NCI-H1694 treated with DMSO at 0.1 percent for 48 hours (cell line): ENCODE data around the gene NCBP3.
"Not testable (repeated sequence)": the region's sequence is repeated elsewhere in the genome, so short reads cannot be mapped to it uniquely, and the experiment has no call there.

Experiments
- DNase-seq: peaks from one replicate; lab custom pipeline; 2025; lab: John Stamatoyannopoulos, UW

NCBP3 gene

DNA sequence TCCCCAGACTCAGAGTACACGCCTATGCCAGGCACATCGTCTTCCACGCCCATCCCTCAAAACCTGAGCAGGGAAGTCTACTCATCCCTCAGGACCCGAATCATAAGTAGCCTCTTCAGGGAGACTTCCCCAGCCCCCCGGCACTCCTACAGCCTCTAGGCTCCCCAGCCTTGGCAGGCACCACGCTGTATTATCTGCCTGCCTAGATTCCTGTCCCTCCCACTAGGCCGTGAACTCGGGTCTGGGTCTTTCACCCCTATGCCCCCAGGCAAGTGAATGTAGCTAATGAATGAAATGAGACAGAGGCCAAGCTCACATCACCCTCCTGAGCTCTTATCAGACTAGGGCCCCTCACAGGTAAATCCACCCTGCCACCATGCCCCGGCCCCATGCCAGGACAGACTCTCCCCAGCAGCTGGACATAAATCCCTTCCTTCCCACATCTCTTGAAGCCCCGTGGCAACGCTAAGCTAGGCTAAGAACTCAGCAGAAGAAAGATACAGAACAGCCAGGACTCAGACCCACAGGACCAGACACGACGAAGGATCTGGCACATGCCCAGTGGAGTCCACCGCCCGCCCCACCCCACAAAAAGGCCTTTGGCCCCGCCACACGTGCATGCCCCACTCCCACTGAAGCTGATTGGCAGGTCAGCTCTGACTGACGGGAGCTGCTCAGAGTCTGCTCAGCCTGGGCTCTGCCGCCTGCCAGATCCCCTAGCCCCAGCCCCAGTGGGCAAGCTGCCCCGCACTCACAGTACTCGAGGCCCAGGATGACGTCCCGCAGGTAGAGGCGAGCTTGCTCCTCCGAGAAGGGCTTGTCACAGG is 33.8 kb upstream of the NCBP3 start:
- no peak for DNase-seq

DNA sequence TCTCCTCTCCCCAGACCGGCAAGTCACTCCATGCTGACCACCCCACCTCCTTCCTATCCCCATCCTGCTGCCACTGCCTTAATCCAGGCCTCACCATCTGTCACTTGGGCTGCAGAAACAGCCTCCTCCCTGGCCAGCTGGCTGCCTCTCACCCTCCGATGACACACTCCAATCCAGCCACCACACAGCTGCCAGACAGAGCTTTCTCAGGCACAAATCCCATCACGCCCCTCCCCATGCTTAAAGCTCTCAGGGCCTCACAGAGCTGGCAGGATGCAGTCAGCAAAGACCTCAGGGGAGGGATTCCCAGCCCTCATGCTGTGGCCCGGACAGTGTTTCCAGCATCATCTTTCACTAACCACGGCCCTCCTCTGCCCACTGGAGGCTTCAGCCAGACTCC is 33.1 kb upstream of the NCBP3 start:
- peak; percentile 92 for DNase-seq

DNA sequence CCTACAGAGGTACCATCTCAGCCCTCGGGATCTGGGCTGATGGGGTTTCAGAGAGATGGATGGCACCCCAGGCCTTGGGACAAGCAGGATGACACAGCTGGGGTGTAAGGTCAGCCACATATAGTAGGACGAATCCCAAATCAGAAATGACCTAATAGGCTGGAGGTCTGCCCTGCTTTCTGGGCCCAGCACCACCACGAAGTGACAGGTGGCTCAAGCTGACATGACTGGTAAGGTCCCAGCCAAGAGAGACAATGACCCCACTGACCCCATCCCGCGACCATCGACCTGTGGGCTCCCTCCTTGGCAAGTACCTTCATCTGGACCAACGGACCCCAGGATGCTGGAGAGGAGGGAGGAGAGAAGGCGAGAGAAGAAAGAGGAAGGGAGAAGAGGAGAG is 31.2 kb upstream of the NCBP3 start:
- DNase-seq, result no peak

DNA sequence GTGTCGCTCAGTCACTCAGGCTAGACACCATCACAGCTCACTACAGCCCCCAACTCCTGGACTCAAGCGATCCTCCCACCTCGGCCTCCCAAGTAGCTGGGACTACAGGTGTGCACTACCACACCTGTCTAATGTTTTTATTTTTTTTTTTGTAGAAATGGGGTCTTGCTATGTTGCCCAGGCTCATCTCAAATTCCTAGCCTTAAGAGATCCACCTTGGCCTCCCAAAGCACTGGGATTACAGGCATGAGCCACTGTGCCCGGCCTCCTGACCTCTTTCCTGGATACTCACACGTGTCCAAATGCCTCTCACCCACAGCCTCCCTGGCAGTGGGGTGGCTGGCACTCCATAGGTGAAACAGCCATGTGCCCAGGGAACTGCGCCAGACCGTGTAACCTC is 29.3 kb upstream of the NCBP3 start:
- no peak for DNase-seq

DNA sequence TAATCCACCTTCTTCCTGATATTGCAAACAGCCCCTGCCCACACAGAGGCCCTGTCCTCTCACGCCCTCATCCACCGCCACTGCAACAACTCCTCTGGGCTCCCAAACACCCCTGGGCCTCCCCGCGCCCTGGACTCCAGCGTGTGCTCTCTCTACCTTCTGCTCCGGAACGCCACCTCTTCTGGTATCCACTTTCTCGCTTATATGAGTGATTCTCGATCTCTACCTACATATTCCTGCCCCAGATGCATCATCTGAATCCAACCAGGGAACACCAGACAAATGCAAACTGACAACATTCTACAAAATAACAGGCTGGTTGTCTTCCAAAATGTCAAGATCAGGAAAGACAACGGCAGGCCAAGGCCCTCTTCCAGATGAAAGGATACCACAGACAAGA is 27.8 kb upstream of the NCBP3 start:
- no peak for DNase-seq

DNA sequence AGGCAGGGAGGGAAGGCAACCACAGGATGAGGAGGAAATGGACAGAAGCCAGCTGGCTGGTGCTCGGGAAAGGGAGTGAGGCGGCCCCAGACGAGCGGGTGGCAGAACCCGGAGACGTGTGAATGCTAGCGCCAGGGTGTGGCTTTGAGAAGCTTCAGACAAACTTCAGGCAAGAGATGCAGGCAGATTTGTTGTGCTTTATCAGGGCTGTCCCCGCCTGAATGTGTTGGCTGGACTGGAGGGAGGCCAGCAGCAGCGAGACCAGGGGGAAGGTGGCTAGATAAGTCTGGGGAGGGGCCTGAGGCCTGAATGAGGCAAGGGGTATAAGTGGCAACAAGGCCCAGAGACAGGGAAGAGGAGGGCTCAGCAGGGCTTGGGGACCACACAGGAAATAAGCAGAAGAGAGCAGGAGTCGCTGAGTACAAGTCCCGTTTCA is 24.8 kb upstream of the NCBP3 start:
- no peak for DNase-seq

DNA sequence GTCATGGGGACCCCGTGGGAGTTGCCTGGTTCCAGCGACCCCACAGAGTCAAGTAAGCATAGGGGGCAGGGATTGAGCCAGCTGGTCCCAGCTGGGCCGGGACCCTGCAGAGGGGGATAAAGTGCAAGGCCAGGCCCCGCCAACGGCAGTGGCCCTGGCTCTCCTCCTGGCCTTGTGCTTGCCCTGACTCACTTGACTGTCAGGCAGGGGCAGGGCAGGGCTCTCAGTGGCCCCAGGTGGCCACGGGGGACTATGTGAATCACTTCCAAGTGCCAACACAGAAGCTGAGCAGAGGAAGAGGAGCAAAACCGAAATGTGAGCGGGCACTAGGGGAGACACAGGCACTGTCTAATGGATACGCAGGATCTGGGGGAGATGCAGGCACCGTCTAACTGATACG is 21.6 kb upstream of the NCBP3 start:
- DNase-seq, result no peak

DNA sequence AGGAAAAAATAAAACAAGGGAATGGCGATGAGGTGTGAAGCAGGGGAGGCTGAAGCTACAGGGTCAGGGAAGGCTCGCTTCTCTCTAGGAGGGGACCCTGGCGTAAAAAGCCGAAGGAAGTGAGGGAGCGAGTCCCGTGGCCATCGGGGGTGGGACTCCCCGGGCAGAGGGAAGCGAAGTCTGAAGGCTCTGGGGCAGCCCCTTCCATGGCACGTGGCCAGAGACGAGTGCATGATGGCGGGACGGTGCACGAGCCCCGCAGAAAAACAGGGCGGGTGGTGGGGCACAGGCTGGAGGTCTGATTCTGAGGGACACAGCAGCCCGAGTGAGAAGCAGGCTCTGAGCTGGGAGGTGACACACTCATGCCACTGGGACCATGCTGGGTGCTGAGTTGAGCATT is 21.1 kb upstream of the NCBP3 start:
- no peak for DNase-seq

DNA sequence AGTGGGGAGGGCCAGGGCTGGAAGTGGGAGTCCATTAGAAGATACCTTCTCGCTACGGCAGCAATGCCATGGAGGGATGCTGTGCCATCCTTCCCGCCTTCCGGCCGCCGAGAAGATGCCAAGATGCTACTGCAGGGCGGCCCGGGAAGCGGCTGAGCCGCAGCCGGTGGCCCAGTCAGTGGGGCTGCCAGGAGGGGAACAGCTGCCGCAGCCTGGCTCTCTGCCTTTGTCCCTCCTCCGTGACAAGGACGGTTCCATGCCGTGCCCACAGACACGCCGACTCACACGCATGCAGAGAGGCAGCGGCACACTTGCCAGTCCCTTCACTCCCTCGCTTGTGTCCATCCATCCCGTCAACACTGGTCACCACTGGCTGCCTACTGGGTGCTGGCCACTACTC is 20.2 kb upstream of the NCBP3 start:
- DNase-seq, result peak; percentile 62

DNA sequence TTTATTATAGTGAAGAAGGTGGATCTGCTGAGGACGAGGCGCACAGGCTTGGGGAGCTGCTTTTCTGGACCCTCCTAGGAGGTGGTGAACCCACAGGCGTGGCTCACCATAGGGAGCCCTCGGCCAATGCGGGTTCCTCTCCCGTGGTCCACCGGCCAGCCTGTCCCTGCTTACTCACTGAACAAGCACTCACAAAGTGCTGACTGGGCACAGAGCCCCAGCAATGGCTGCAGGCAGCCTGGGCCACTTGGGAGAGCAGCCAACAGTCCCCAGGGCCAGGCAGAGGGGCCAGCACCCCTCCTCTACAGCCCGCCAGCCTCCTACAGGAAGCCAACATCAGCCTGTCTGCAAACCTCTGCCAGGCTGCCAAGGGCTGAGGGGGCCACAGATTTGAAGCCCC is 19.1 kb upstream of the NCBP3 start:
- DNase-seq, result no peak

DNA sequence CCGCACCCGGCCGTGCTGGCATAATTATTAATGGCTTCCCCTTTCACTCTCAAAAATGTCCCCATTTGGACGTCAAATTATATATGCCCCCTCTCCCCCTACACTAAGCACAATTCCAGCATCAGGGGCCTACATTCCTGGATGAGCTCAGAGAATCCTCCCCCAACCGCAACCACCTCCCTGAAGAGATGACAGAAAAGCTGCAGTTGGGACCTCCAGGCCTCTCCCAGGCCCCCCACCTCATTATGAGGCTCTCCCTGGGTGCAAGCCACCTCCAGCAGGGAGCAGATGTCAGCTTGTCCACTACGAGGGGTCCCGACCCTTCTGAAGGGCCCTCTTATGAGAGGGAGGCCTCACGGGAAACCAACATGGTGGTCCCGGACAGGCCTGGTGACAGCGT is 18.5 kb upstream of the NCBP3 start:
- DNase-seq, result no peak

DNA sequence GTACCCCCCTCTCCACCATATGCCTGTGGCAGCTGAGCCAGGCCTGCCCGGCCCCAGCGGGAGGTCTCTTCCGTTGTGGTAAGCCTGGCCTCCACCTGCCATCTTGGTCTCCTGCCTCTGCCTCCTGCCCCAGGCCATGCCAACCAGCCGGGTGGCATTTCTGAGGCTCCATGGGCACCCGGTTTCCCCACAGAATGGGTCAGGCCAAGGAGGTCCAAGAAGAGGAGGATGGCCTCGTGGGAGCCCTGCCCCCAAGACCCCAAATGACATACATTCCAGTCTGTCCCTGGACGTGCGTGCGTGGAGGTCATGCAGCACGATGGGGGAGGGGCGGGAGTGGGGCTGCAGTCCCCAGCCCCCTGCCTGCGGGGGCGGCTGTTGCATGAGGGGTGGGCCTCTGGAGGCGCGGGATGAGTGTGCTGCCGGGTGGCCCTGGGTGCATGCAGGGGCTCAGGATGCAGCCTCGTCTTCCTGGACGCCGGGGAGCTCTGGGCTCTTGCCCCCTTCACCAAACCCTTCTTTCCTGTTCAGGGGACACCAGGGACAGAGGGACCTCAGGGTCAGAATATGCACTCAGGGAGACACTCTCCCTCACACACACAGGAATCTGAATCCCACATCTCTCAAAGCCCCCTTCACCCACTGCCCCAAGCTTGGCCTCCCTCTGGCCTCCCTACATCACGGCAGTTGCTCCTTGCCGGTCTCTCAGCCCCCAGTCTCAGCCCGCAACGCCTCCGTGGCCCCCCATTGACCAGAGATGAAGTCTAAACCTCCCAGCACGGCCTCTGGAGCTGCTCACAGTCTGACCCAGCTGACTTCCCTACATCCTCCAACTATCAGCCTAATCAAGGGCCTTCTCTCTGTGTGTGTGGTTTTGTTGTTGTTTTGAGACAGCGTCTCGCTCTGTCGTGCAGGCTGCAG is 16.0 kb upstream of the NCBP3 start:
- DNase-seq, result no peak

DNA sequence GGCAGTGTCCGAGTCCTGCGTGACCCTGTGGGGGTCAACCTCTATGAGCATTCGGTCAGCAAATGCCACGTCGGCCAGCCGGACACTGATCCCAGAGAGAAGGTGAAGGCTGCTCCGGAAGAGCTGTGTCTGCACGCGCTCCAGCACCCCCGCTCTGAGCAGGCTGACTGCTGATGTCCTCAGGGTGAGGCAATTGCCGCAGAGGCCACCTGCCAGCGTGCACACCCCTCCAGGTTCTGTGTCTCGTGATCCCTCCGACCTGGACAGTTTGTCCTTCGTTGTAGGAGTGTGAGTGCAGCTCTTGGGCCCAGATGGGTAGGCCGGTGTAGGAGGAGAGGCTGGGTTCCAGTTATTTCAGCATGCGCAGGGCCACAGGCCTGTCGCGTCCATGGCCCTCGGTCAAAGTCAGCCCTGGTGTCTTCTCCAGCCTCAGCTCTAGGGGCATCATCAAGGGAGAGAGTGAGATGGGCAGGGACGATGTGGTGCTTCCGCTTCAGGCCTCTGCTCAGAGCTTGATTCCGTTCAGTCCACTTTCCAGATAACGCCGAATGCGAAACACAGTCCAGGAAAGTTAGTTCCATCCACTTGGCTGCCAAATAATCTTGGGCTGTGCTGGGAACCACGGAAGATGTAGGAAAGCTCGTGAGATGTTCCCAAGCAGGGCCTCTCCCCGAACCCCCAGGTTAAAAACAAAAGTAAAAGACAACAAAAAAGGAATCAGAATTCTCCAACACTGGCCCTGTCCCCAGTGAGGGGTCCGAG is 15.1 kb upstream of the NCBP3 start:
- no peak for DNase-seq

DNA sequence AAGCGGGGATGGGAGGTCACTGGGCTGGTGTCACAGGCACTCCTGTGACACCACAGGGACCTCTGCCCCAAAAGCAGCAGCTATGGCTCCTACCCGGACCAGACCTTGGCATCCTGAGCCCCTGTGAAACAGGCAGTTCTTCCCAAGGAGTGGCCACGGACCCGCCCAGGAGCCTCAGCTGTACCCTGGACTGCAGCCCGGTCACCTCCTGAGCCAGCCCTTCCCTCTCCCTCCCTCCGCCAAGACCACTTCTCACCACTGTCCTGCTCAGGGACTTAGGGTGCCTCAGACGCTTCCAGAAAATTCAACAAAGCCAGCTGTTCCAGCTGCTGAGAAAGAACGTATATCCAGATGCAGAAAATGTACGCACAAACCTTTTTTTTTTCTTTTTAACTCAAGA is 13.9 kb upstream of the NCBP3 start:
- DNase-seq, result no peak

DNA sequence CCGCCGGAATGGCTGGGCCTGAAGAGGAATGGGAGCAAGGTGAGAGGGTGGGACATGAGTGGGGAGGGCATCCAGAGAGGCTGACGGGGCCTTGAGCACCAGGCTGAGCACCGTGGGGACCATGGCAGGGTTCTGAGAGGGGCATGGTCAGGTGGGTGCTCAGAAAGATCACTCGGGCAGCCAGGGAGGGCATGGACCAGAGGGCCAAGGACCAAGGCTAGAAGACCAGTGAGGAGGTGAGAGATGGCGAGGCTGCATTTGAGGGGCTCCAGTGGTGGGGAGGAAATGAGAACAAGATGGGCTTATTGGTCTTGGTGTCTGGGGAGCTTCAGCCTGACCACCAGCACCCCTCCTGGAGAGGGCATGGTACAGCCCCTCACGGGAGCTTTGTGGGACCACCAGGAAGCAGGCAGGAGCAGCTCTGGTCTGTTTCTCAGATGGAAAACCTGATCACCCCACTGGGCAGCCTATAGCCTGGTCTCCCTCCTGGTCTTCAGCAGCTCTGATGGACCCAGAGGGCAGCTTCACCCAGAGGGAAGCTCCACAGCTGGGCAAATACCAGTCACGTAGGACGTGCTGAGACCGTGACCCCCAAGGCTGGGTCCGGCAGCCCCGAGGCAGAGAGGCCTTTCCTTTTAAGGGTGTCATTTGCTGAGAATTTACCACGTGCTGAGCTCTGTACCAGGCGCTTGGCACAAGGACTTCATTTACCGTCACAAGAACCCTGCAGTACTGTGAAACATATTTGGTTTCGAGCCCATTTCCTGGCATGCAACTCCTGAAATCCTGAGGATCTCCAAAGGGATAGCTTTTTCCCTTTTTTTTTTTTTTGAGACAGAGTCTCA is 11.4 kb upstream of the NCBP3 start:
- no peak for DNase-seq

DNA sequence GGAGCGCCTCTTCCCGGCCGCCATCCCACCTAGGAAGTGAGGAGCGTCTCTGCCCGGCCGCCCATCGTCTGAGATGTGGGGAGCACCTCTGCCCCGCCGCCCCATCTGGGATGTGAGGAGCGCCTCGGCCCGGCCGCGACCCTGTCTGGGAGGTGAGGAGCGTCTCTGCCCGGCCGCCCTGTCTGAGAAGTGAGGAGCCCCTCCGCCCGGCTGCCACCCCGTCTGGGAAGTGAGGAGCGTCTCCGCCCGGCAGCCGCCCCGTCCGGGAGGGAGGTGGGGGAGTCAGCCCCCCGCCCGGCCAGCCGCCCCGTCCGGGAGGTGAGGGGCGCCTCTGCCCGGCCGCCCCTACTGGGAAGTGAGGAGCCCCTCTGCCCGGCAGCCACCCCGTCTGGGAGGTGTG is 8.2 kb upstream of the NCBP3 start:
- DNase-seq, result not testable (repeated sequence)

DNA sequence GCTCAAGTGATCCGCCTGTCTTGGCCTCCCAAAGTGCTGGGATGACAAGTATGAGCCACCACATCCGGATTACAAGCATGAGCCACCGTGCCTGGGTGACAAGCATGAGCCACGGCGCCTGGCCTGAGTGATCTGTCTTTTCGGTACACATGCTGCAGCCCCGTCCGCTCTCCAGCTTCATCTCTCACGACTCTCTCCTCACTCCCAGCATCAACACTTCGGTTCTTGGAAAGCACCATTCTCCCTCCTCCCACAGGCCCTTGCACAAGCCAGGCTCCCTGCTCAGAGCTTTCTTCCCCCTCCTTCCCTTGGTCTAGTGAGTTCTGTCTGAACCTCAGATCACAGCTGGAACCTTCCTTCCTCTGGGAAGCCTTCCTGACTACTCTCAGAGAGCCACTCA is 6.5 kb upstream of the NCBP3 start:
- DNase-seq, result no peak

DNA sequence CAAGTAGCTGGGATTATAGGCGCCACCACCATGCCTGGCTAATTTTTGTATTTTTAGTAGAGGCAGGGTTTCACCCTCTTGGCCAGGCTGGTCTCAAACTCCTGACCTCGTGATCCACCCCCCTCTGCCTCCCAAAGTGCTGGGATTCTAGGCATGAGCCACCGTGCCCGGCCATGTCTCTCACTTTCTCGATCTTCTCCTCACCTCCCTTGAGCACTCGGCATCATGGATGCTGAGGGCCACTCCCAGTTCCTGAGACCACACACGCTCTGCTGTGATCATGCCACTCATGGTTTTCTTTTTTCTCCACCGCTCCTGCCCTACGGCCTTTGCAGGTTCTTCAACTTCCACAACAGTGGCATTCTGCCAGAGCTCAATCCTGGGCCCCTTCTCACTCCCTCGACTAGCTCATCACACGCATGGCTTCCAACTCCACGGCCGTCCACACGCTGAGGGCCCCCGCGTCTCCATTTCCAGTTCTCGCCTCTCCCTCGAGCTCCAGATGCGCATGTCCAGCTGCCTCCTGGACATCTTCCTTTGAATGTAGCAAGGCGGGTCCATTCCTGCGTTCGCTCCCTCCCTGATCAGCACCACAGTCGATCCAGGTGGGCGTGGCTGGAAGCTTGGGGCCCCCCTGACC is 5.5 kb upstream of the NCBP3 start:
- DNase-seq, result no peak

DNA sequence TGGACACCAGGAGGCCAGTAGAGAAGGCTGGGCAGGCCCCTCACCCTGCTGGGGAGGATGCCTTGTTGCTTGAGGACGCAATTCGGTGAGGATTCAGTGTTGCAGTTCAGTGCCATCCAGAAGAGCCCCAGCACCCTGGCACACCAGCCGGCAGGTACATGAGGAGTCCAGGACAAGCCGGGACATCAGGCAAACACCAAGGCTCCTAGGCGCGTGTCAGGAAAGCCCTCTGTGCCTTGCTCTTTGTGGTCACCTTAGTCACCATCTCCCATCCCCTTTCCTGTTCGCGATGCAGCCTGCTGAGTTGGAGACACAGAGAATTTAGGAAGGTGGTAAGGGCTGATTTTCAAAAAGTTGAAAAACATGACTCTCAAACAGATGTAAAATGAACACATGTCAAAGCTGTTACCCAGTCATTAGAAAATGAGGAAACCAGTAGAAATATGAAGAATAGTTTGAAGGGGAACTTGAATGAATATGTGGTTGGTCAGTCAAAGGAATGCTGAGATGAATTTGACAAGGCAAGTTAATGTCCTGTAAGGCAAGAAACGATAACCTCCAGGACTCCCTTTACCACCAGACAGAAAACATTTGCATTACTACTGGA is 2.3 kb upstream of the NCBP3 start:
- DNase-seq, result no peak

DNA sequence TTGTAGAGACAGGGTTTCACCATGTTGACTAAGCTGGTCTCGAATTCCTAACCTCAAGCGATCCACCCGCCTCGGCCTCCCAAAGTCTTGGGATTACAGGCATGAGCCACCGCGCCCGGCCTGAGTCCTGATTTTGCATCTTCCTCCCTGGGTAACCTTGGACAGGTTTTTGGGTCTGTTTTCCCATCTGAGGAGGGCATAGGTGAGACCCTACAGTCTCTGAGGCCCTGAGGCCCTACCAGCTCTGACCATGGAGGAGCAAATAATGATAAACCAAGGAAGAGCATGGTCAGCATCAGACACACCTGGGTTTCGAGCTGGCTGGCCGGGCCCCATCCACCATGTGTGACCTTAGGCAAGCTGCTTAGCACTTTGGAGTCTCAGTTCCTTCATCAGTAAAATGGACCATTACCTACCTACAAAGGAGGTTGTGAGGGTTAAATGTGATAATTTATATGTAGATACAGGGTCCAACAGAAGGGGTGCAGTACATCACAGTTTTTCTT is 1.2 kb upstream of the NCBP3 start:
- no peak for DNase-seq
